Activated CD4-positive, alpha-beta T cell treated with anti-CD3 and anti-CD28 coated beads for 36 hours (primary cell): ENCODE data around the gene LUC7L2. TPM values are rescaled to one million over a fixed set of nuclear protein-coding genes. Genes with fewer than 3 reads are reported as not detected.
"Not testable (repeated sequence)": the region's sequence is repeated elsewhere in the genome, so short reads cannot be mapped to it uniquely, and the experiment has no call there.

Source experiments
- ATAC-seq: fragments of 200-7000 bp; cut with Tn5 transposase; one replicate; pipeline ENCODE4 v1.10.0; 2021; ENCODE audit warnings: mild to moderate bottlenecking, moderate library complexity
- CTCF ChIA-PET: fragments of 350-600 bp; sonication (Branson Sonifier 250); formaldehyde crosslinking; loops from one replicate; lab custom pipeline; 2021; ENCODE audit warnings: antibody characterized with exemption; lab: Charles Lee
- POLR2A ChIA-PET: fragments of 350-600 bp; sonication (Branson Sonifier 250); formaldehyde crosslinking; loops from one replicate; lab custom pipeline; 2021; ENCODE audit warnings: antibody characterized with exemption, inconsistent platforms; lab: Charles Lee
- DNase-seq: peaks from one replicate; pipeline ENCODE4 v3.0.0-alpha.2; 2020
- H3K27ac Mint-ChIP-seq: one replicate; pipeline ENCODE4 v1.8.0; 2021; ENCODE audit warnings: mixed read lengths
- H3K27me3 Mint-ChIP-seq: one replicate; pipeline ENCODE4 v1.8.0; 2021; ENCODE audit warnings: mixed read lengths
- H3K36me3 Mint-ChIP-seq: one replicate; pipeline ENCODE4 v1.8.0; 2021; ENCODE audit warnings: low read depth, mixed read lengths
- H3K4me1 Mint-ChIP-seq: one replicate; pipeline ENCODE4 v1.8.0; 2021; ENCODE audit warnings: mixed read lengths
- H3K4me3 Mint-ChIP-seq: one replicate; pipeline ENCODE4 v1.8.0; 2021; ENCODE audit warnings: mild to moderate bottlenecking, moderate library complexity, mixed read lengths
- H3K9me3 Mint-ChIP-seq: one replicate; pipeline ENCODE4 v1.8.0; 2021; ENCODE audit warnings: low read depth, mixed read lengths
- intact Hi-C, 2 experiments: fragments of 100-400 bp; cut with DNase I in 1 of 2; cut with micrococcal nuclease in 1 of 2; formaldehyde crosslinking; loops; one replicate each; pipeline versions ENCODE4 v1.14.2 to v1.15.1; 2022 to 2024; cut with DNase I, micrococcal nuclease
- total RNA-seq, 2 experiments: library from RNA; stranded (reverse); gene quantifications; one replicate each; pipeline ENCODE4 v1.2.3, GENCODE V29; 2021

The LUC7L2 gene
- total RNA-seq, 2 experiments from 2014 or later = 124 to 126 TPM

GRCh38 chr7:139423091-139423490 is 63.4 kb downstream of the LUC7L2 start:
- Mint-ChIP-seq H3K27me3 (no peaks in the 10 kb centered on the region), H3K36me3 (peaks cover 43% of the 10 kb centered on the region)

GRCh38 chr7:139424004-139424403 is 64.3 kb downstream of the LUC7L2 start:
- Mint-ChIP-seq H3K4me1 (no peaks in the 10 kb centered on the region), H3K27me3 (no peaks in the 10 kb centered on the region), H3K27ac (no peak overlapping the region), H3K4me3 (no peak overlapping the region), H3K36me3 (peaks cover 44% of the 10 kb centered on the region), H3K9me3 (no peaks in the 10 kb centered on the region)
- CTCF ChIA-PET = interaction anchor here (0.7 to 1.2 kb wide), 2 partner anchors 11 to 783 kb away, joined by 3 read pairs; no protein-coding TSS in a partner anchor
- DNase-seq (no peak), ATAC-seq (no peak)
- intact Hi-C loops = no loop called here
- POLR2A ChIA-PET = no interaction called here

More at GRCh38 chr7:139423091-139423490, 63.4 kb downstream of the LUC7L2 start:
- intact Hi-C loops = no loop called here
- Mint-ChIP-seq H3K4me1 (no peaks in the 10 kb centered on the region), H3K4me3 (no peak overlapping the region), H3K27ac (no peak overlapping the region), H3K9me3 (no peaks in the 10 kb centered on the region)
- DNase-seq = no peak
- ChIA-PET CTCF (interaction anchor here (1.8 kb wide), 1 partner anchor 11 kb away, joined by 19 read pairs; no protein-coding TSS in a partner anchor), POLR2A (no interaction called here)
- no peak for ATAC-seq

GRCh38 chr7:139425701-139426100 is 66.0 kb downstream of the LUC7L2 start:
- H3K4me1 Mint-ChIP-seq, H3K9me3 Mint-ChIP-seq, DNase-seq, H3K27ac Mint-ChIP-seq, ATAC-seq, H3K4me3 Mint-ChIP-seq, intact Hi-C loops, H3K27me3 Mint-ChIP-seq: not testable (repeated sequence)
- CTCF ChIA-PET = interaction anchor here (0.6 to 1.8 kb wide), 4 partner anchors 9 to 708 kb away, joined by 3 to 9 read pairs (median 3); no protein-coding TSS in a partner anchor
- POLR2A ChIA-PET = interaction anchor here (1.0 kb wide), 1 partner anchor 11 kb away, joined by 6 read pairs; no protein-coding TSS in a partner anchor
- H3K36me3 Mint-ChIP-seq = peaks cover 32% of the 10 kb centered on the region

GRCh38 chr7:139426258-139427028 is 66.7 kb downstream of the LUC7L2 start:
- Mint-ChIP-seq H3K4me1 (no peaks in the 10 kb centered on the region), H3K4me3 (no peak overlapping the region), H3K9me3 (no peaks in the 10 kb centered on the region), H3K27me3 (no peaks in the 10 kb centered on the region), H3K36me3 (peaks cover 29% of the 10 kb centered on the region), H3K27ac (no peak overlapping the region)
- ATAC-seq = no peak
- DNase-seq = no peak
- ChIA-PET CTCF (interaction anchor here (0.7 to 1.8 kb wide), 3 partner anchors 8 to 24 kb away, joined by 3 to 9 read pairs (median 3); no protein-coding TSS in a partner anchor), POLR2A (interaction anchor here (0.5 to 1.0 kb wide), 2 partner anchors 11 to 67 kb away, joined by 3 to 6 read pairs; partner anchors contain the start of gene LUC7L2)
- intact Hi-C loops = no loop called here

GRCh38 chr7:139427029-139427420 is 67.3 kb downstream of the LUC7L2 start:
- H3K36me3 Mint-ChIP-seq = peaks cover 26% of the 10 kb centered on the region
- CTCF ChIA-PET = interaction anchor here (1.8 kb wide), 1 partner anchor 8 kb away, joined by 9 read pairs; no protein-coding TSS in a partner anchor
- H3K9me3 Mint-ChIP-seq = no peaks in the 10 kb centered on the region
- H3K27ac Mint-ChIP-seq = no peak overlapping the region
- no peak overlapping the region for H3K4me3 Mint-ChIP-seq
- no peaks in the 10 kb centered on the region for H3K27me3 Mint-ChIP-seq
- ATAC-seq = no peak
- H3K4me1 Mint-ChIP-seq = no peaks in the 10 kb centered on the region
- DNase-seq = no peak
- POLR2A ChIA-PET = interaction anchor here (0.5 kb wide), 1 partner anchor 67 kb away, joined by 3 read pairs; the partner anchor contains the start of gene LUC7L2
- intact Hi-C loops = no loop called here

- ChIA-PET POLR2A (interaction anchor here (0.6 kb wide), 1 partner anchor 44 kb away, joined by 4 read pairs; no protein-coding TSS in a partner anchor), CTCF (no interaction called here)
- Mint-ChIP-seq H3K4me3 (no peak overlapping the region), H3K36me3 (peaks cover 24% of the 10 kb centered on the region), H3K27me3 (no peaks in the 10 kb centered on the region), H3K4me1 (no peaks in the 10 kb centered on the region), H3K27ac (no peak overlapping the region), H3K9me3 (no peaks in the 10 kb centered on the region)
- intact Hi-C loops = no loop called here
- ATAC-seq (no peak), DNase-seq (no peak)
Observed at GRCh38 chr7:139427788-139428187, 68.1 kb downstream of the LUC7L2 start.

- intact Hi-C loops = loop anchor here in 1 of 2 experiments (5.0 kb wide), 1 partner anchor 573 kb away; no protein-coding TSS in a partner anchor
- CTCF ChIA-PET = not testable (repeated sequence)
Observed at GRCh38 chr7:139429735-139430134, 70.0 kb downstream of the LUC7L2 start.

GRCh38 chr7:139430443-139430842 is 70.7 kb downstream of the LUC7L2 start:
- Mint-ChIP-seq H3K27ac (no peak overlapping the region), H3K36me3 (peaks cover 15% of the 10 kb centered on the region), H3K9me3 (no peaks in the 10 kb centered on the region), H3K4me3 (no peak overlapping the region), H3K27me3 (no peaks in the 10 kb centered on the region), H3K4me1 (peaks cover 7% of the 10 kb centered on the region)
- no peak for ATAC-seq
- intact Hi-C loops = loop anchor here in 1 of 2 experiments (5.0 kb wide), 1 partner anchor 572 kb away; no protein-coding TSS in a partner anchor
- ChIA-PET CTCF (no interaction called here), POLR2A (interaction anchor here (0.6 kb wide), 2 partner anchors 662 to 823 kb away, joined by 3 read pairs; no protein-coding TSS in a partner anchor)
- DNase-seq = no peak

More at GRCh38 chr7:139429735-139430134, 70.0 kb downstream of the LUC7L2 start:
- ATAC-seq, H3K4me1 Mint-ChIP-seq, H3K4me3 Mint-ChIP-seq, H3K27me3 Mint-ChIP-seq, H3K9me3 Mint-ChIP-seq, POLR2A ChIA-PET, DNase-seq, H3K27ac Mint-ChIP-seq: not testable (repeated sequence)
- peaks cover 19% of the 10 kb centered on the region for H3K36me3 Mint-ChIP-seq

- ChIA-PET POLR2A (interaction anchor here (0.6 kb wide), 3 partner anchors 64 to 822 kb away, joined by 3 read pairs; no protein-coding TSS in a partner anchor), CTCF (interaction anchor here (0.6 to 1.0 kb wide), 2 partner anchors 9 to 10 kb away, joined by 3 to 4 read pairs; no protein-coding TSS in a partner anchor)
- Mint-ChIP-seq H3K27ac (no peak overlapping the region), H3K9me3 (no peaks in the 10 kb centered on the region), H3K4me1 (peaks cover 7% of the 10 kb centered on the region), H3K27me3 (no peaks in the 10 kb centered on the region), H3K36me3 (peaks cover 12% of the 10 kb centered on the region), H3K4me3 (no peak overlapping the region)
- intact Hi-C loops = loop anchor here in 1 of 2 experiments (5.0 kb wide), 1 partner anchor 571 kb away; no protein-coding TSS in a partner anchor
- no peak for ATAC-seq
- no peak for DNase-seq
Observed at GRCh38 chr7:139431010-139431409, 71.3 kb downstream of the LUC7L2 start.

GRCh38 chr7:139431459-139431858 is 71.8 kb downstream of the LUC7L2 start:
- H3K27ac Mint-ChIP-seq = no peak overlapping the region
- H3K9me3 Mint-ChIP-seq = no peaks in the 10 kb centered on the region
- peaks cover 12% of the 10 kb centered on the region for H3K36me3 Mint-ChIP-seq
- DNase-seq (no peak), ATAC-seq (no peak)
- no peaks in the 10 kb centered on the region for H3K27me3 Mint-ChIP-seq
- H3K4me1 Mint-ChIP-seq = peaks cover 7% of the 10 kb centered on the region
- H3K4me3 Mint-ChIP-seq = no peak overlapping the region
- intact Hi-C loops = loop anchor here in 1 of 2 experiments (5.0 kb wide), 1 partner anchor 571 kb away; no protein-coding TSS in a partner anchor
- CTCF ChIA-PET = interaction anchor here (0.6 to 1.0 kb wide), 2 partner anchors 9 to 10 kb away, joined by 3 to 4 read pairs; no protein-coding TSS in a partner anchor
- POLR2A ChIA-PET = interaction anchor here (0.6 kb wide), 1 partner anchor 64 kb away, joined by 3 read pairs; no protein-coding TSS in a partner anchor

- H3K27me3 Mint-ChIP-seq = no peaks in the 10 kb centered on the region
- H3K36me3 Mint-ChIP-seq = no peaks in the 10 kb centered on the region
- DNase-seq = no peak
- H3K4me1 Mint-ChIP-seq = peaks cover 7% of the 10 kb centered on the region
- no peaks in the 10 kb centered on the region for H3K9me3 Mint-ChIP-seq
- POLR2A ChIA-PET = interaction anchor here (0.7 kb wide), 1 partner anchor 11 kb away, joined by 6 read pairs; no protein-coding TSS in a partner anchor
- no peak for ATAC-seq
- no peak overlapping the region for H3K4me3 Mint-ChIP-seq
- CTCF ChIA-PET = interaction anchor here (0.7 kb wide), 2 partner anchors 108 to 152 kb away, joined by 4 read pairs; no protein-coding TSS in a partner anchor
- H3K27ac Mint-ChIP-seq = no peak overlapping the region
- intact Hi-C loops = no loop called here
Observed at GRCh38 chr7:139436806-139437205, 77.1 kb downstream of the LUC7L2 start.
